ENCODE measurements around the gene BCL2L13.

DNA sequence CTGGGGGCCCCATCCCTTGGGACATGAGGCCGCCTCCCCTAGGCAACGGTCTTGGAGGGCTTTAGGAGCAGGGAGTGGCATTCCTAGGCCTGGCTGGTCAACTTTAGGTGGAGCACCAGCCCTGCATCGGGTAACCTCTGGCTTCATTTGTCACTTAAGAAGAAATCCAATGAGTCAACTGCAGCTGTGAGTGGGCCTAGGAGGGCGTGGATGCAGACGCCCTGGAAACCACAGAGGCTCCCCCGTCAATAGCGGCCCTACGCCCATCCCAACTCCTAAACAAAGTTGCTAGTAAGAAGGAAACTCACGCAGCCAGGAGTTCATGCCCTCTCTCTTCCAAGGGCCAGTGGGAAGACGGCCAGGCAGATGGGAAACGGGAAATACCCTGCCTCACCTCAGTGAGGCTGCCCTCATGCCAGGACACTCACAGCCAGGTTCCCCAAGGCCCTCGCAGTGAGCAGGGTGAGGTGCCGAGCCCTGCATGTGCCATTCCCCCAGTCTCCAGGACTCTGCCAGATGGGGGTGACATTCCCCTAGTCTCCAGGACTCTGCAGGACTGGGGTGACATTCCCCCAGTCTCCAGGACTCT is 114.9 kb downstream of the BCL2L13 start:
- TF ChIP-seq, protein P1, sequence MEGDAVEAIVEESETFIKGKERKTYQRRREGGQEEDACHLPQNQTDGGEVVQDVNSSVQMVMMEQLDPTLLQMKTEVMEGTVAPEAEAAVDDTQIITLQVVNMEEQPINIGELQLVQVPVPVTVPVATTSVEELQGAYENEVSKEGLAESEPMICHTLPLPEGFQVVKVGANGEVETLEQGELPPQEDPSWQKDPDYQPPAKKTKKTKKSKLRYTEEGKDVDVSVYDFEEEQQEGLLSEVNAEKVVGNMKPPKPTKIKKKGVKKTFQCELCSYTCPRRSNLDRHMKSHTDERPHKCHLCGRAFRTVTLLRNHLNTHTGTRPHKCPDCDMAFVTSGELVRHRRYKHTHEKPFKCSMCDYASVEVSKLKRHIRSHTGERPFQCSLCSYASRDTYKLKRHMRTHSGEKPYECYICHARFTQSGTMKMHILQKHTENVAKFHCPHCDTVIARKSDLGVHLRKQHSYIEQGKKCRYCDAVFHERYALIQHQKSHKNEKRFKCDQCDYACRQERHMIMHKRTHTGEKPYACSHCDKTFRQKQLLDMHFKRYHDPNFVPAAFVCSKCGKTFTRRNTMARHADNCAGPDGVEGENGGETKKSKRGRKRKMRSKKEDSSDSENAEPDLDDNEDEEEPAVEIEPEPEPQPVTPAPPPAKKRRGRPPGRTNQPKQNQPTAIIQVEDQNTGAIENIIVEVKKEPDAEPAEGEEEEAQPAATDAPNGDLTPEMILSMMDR (IDR thresholded peaks at IDR 0.05): no peak
- TF ChIP-seq POLR2A (IDR thresholded peaks at IDR 0.05): no peak

All from right lobe of liver (tissue), 4 donors.